Mucosa of descending colon (tissue), 3 donors: Measurements from ENCODE around the gene SAMD15. TPM values are rescaled to one million over a fixed set of nuclear protein-coding genes. Genes with fewer than 3 reads are reported as not detected.

Source experiments
- ATAC-seq: fragments of 200-7000 bp; cut with Tn5 transposase; one replicate; pipeline ENCODE4 v1.9.1; 2020; ENCODE audit warnings: mild to moderate bottlenecking, moderate library complexity
- DNase-seq, 3 donors: peaks; one replicate each; pipeline ENCODE4 v3.0.0-alpha.2; 2020
- H3K36me3 ChIP-seq: fragments of 200-600 bp; one replicate; pipeline ENCODE4 v1.8.0; 2021; ENCODE audit warnings: low read depth, mild to moderate bottlenecking
- H3K4me1 ChIP-seq: fragments of 200-600 bp; one replicate; pipeline ENCODE4 v1.8.0; 2021; ENCODE audit warnings: low read depth, mild to moderate bottlenecking
- H3K4me3 ChIP-seq: fragments of 200-600 bp; one replicate; pipeline ENCODE4 v1.8.0; 2021; ENCODE audit warnings: mild to moderate bottlenecking
- H3K9me3 ChIP-seq: fragments of 200-600 bp; one replicate; pipeline ENCODE4 v1.8.0; 2021; ENCODE audit warnings: mild to moderate bottlenecking
- CTCF ChIP-seq: fragments of 200-600 bp; IDR thresholded peaks from one replicate; pipeline ENCODE4 v1.8.0; 2022; ENCODE audit warnings: antibody characterized with exemption, mild to moderate bottlenecking
- intact Hi-C, 2 donors: fragments of 100-400 bp; cut with DNase I in 1 of 2; cut with micrococcal nuclease in 1 of 2; formaldehyde crosslinking; loops; one replicate each; pipeline versions ENCODE4 v1.11.0 to v1.11.1; 2022; cut with DNase I, micrococcal nuclease
- total RNA-seq, 3 donors: library from RNA; stranded (reverse); fragmentation: NEBNext Ultra II Directional in 2 of 3; extraction: Animal tissue kit (Norgen Biotek cat#: 25700) in 2 of 3; gene quantifications; one replicate each; pipeline versions ENCODE4 v1.2.1 to v1.2.4, GENCODE V29; 2021 to 2023
- donor health status: DM: no; HTN: no; CAD: no; lungs with moderate emphysema.
- donor health status: DM: no; HTN: no; CAD: no.
- donor health status: DM: no; HTN: yes; CAD: no.

Gene SAMD15
- total RNA-seq, 3 donors from 2014 or later = 0.29 to 0.66 (median 0.43) TPM

DNA sequence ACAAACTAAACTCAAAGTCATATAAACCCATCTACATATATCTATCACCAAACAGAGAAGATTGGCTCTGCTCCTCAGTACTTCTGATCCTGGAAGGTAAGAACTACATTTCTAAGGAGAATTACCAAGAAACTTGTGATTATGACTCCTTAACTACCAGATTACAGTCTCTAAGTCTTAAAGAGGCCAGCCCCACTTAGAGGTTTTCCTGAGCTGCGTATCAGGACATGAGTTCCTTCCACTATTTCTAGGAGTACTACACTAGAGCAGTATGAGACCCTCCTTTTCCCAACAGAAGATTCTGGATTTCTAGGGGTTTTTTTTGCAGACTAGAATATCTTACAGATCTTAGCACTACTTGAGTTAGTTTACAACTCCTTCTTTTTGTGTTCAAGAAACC is 46.2 kb downstream of the SAMD15 start, which contains the start of gene NOXRED1:
TSS of gene NOXRED1 (minus strand) at position 101 of the 400 bp plus-strand sequence. CDS start 634 bp downstream, outside the sequence.
- no peak for TF ChIP-seq CTCF
- ATAC-seq (no peak), DNase-seq (no peak)
- Histone ChIP-seq H3K9me3 (peaks cover 15% of the 10 kb centered on the region), H3K4me3 (no peak within 1 kb of the TSS), H3K4me1 (no peaks in the 10 kb centered on the region), H3K36me3 (peaks cover 3% of the 10 kb centered on the region)
- intact Hi-C loops = no loop called here

DNA sequence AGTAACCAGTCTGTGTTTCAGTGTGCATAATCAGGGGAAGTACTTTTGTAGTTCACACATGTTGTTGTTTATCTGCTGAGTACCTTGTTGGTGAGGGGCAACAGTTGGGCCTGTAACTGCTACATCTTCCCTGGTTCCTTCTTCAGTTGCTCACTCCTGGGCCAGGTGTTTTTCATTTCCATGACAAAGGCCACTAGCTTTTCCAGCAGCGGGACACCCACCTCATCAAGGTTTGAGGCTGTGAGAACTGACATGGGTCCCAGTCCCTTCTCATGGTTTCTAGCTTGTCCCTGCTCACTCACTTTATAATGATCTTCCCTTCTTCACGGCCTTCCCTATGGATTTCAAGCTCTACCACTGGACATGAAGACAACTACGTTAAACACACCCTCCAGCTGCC is 47.7 kb downstream of the SAMD15 start:
- DNase-seq = no peak
- Histone ChIP-seq H3K4me1 (no peaks in the 10 kb centered on the region), H3K4me3 (no peak overlapping the region), H3K36me3 (peaks cover 3% of the 10 kb centered on the region), H3K9me3 (peaks cover 5% of the 10 kb centered on the region)
- no peak for TF ChIP-seq CTCF
- ATAC-seq = no peak
- intact Hi-C loops = no loop called here

- no peak for DNase-seq
- ATAC-seq = no peak
- peaks cover 3% of the 10 kb centered on the region for H3K36me3 ChIP-seq
These were observed 49.2 kb downstream of the SAMD15 start for GRCh38 chr14:77426396-77426795.

GRCh38 chr14:77436042-77436441 is 58.9 kb downstream of the SAMD15 start:
- intact Hi-C loops = no loop called here
- ATAC-seq (no peak), DNase-seq (no peak)
- Histone ChIP-seq H3K36me3 (no peaks in the 10 kb centered on the region), H3K4me1 (no peaks in the 10 kb centered on the region), H3K4me3 (no peak overlapping the region), H3K9me3 (no peaks in the 10 kb centered on the region)
- no peak for TF ChIP-seq CTCF

More at GRCh38 chr14:77426396-77426795, 49.2 kb downstream of the SAMD15 start:
- Histone ChIP-seq H3K4me1 (no peaks in the 10 kb centered on the region), H3K9me3 (no peaks in the 10 kb centered on the region), H3K4me3 (no peak overlapping the region)
- intact Hi-C loops = no loop called here
- TF ChIP-seq CTCF = no peak

DNA sequence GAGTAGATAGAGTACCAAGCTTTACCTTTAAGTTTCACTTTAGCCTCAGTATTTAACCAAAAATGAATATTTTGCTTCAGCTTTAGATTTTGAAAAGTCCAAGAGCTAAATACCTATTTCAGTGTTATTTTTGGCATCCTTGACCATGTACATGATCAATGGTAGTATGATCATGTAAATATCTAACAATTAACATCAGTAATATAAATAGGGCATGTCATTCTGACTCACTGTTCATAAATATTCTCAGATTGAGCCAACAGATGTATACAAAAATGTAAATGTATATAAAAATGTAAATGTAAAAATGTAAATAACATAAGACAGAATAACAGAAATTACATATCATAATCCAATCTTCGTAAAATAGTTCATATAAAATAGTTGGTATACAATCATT is 61.4 kb downstream of the SAMD15 start:
- intact Hi-C loops = no loop called here
- H3K4me3 ChIP-seq = no peak overlapping the region
- H3K9me3 ChIP-seq = no peaks in the 10 kb centered on the region
- no peak for TF ChIP-seq CTCF
- DNase-seq = no peak
- H3K36me3 ChIP-seq = peaks cover 12% of the 10 kb centered on the region
- no peak for ATAC-seq
- no peaks in the 10 kb centered on the region for H3K4me1 ChIP-seq

DNA sequence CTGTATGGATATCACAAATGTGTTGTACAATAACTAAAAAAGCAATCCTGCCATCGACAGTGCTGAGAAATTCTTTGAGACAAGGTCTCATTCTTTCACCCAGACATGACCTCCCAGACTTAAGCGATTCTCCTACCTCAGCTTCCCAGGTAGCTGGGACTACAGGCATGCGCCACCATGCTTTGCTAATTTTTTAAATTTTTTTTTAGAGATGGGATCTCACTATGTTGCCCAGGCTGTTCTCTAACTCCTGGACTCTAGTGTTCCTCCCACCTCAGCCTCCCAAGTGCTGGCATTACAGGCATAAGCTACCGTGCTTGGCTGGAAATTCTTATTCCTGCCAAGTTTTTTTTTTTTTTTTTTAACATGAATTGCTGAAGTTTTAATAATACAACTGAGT is 62.7 kb downstream of the SAMD15 start:
- peaks cover 12% of the 10 kb centered on the region for H3K36me3 ChIP-seq
- no peak overlapping the region for H3K4me3 ChIP-seq
- ATAC-seq (no peak), DNase-seq (no peak)
- no peaks in the 10 kb centered on the region for H3K4me1 ChIP-seq
- no peaks in the 10 kb centered on the region for H3K9me3 ChIP-seq
- TF ChIP-seq CTCF = no peak
- intact Hi-C loops = no loop called here
